Suppressor macrophage treated with lipopolysaccharide for 4 hours (primary cell): ENCODE data around the gene HDAC6.
A peak's percentile ranks its signal among the peaks of the same experiment; 100 is the strongest.
"Not testable (repeated sequence)": the region's sequence is repeated elsewhere in the genome, so short reads cannot be mapped to it uniquely, and the experiment has no call there.

Experiments used
- DNase-seq: peaks from one replicate; pipeline ENCODE4 v3.0.0-alpha.2; 2020

Gene HDAC6

DNA sequence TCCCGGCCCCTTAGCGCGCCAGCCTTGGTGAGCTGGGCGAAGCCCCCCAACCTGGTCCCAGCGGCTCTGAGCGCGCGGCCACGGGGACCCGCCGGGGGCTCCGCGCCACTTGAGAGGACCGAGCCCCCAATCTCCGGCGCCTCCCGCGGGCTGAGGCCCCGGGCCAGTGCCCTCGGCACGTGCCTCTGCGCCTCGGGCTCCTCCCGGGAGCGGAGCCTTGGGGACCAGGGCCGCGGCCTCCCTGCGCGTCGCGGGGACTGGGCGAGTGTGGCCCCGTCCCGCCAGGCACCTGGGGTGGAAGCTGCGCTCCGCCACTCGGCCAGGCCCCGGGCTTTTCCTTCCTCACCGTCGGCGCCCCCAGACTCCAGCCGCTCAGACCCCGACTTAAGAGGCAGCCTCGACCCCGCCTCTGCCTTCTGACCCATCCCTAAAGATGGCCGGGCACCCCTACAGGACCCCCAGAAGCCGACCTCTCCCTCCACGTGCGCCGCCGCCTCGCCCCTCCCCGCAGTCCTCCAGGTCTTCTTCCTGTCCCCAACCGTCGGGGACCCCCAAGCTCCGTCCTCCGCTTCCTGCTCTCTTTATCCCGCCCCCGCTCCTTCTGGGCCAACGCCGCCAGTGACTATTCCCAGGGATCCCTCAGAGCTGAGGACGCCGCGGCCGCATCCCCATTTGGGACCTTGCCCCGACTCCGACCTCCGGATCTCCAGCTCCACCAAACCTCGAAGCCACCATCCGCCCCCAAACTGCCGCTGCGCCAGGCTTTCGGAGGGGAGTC, 25.2 kb downstream of the HDAC6 start:
- no peak for DNase-seq

- no peak for DNase-seq
Observed at GRCh38 chrX:48827654-48827968, 25.7 kb downstream of the HDAC6 start.

GRCh38 chrX:48829016-48829735, 27.3 kb downstream of the HDAC6 start:
- no peak for DNase-seq

DNA sequence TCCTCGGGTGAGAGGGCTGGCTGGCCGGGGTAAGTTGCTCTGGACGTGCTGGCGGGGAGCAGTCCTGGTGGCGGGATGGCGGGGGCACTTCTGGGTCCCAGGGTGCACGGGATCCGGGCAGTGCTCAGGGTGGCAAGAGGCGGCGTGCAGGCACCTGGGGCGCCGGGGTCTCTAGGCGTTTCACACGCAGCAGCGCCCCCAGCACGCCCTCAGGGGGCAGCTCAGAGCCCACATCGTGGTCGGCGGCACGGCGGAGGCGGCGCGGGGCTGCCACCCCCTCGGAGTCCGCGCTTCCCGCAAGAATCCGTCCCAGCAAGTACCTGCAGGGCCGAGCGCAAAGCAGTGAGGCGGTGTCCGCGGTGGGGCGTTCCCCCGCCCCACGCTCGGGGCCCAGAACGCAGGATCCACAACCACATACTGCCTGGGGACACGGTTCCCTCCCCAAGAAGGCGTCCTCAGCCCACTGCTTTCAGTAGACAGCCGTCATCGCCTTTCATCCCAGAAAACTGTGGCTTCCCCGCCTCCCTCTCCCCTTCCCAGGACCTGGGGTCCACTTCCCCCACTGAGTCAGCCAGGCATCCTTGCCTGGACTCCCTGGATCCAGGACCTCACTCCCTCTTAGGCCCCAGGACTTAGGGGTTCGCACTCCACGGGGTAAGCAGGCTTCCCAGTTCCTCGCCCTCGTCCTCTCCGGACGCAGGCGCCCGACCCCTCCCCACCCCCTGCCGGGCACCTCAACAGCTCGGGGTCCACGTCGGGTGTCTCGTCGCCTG, 29.5 kb downstream of the HDAC6 start:
- DNase-seq, result no peak

- DNase-seq, result no peak
Observed at GRCh38 chrX:48831909-48832291, 30.0 kb downstream of the HDAC6 start.

GRCh38 chrX:48833542-48834138, 31.8 kb downstream of the HDAC6 start:
- DNase-seq, result peak; percentile 10

- no peak for DNase-seq
Observed at GRCh38 chrX:48834383-48834709, 32.5 kb downstream of the HDAC6 start.

- DNase-seq, result no peak
Observed at GRCh38 chrX:48835524-48836329, 33.9 kb downstream of the HDAC6 start, which contains the start of gene PCSK1N. Gene PCSK1N (minus strand): TSS chrX:48835610. CDS start chrX:48835532, 78 bp downstream.

- no peak for DNase-seq
Observed at GRCh38 chrX:48839686-48840085, 37.8 kb downstream of the HDAC6 start.

GRCh38 chrX:48848847-48849246, 47.0 kb downstream of the HDAC6 start:
- no peak for DNase-seq

DNA sequence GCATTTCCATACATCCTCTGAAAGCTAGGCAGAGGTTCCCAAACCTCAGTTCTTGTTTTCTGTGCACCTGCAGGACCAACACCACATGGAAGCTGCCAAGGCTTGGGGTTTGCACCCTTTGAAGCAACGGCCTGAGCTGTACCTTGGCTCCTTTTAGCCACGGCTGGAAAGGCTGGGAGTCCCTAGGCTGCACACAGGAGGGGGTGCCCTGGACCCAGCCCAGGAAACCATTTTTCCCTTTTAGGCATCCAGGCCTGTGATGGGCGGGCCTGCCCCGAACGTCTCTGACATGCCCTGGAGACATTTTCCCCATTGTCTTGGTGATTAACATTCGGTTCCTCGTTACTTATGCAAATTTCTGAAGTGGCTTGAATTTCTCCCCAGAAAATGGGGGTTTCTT, 51.0 kb downstream of the HDAC6 start:
- no peak for DNase-seq

DNA sequence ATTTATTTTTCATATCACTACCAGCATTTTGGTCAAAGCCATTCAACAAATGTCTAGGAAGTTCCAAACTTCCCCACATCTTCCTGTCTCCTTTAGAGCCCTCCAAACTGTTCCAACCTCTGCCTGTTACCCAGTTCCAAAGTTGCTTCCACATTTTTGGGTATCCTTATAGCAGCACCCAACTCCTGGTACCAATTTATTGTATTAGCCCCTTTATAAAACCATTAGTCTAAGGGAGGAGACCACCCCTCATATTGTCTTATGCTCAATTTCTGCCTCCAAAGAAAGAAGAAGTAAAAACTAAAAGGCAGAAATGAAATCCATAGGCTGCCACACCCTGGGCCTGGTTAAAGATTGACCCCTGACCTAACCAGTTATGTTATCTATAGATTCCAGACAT, 51.6 kb downstream of the HDAC6 start:
- DNase-seq, result not testable (repeated sequence)

DNA sequence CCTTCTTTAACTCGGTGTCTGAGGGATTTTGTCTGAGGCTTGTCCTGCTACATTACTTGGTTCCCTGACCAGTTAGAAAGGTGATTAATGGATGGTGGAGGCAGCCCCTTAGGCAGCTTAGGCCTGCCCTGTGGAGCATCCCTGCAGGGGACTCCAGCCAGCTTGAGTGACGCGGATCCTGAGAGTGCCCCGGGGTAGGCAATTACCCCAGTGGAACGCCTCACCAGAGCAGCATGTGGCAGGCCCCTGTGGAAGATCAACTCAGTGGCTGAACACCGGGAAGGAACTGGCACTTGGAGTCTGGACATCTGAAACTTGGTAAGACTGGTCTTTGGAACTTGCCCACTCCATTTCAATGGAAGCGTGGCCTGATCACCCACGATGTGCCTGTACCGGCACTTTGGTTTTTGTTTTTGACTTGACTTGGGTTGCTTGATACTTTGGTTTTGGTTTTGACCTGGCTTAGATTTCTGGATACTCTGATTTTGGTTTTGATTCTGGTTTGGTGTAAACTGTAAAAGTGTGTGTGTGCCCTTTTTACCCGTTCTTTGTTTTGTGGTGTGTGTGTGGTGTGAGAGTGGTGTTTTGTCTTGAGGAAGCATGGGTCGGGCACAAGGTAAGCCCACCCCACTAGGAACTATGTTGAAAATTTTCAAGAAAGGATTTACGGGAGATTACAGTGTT, 52.4 kb downstream of the HDAC6 start:
- not testable (repeated sequence) for DNase-seq

- no peak for DNase-seq
Observed at GRCh38 chrX:48854898-48855297, 53.0 kb downstream of the HDAC6 start.

- no peak for DNase-seq
Observed at GRCh38 chrX:48864210-48864609, 62.3 kb downstream of the HDAC6 start.

- not testable (repeated sequence) for DNase-seq
Observed at GRCh38 chrX:48872017-48872416, 70.2 kb downstream of the HDAC6 start.
